Mammary epithelial cell (primary cell): ENCODE measurements around the gene USP6.
"Not testable (repeated sequence)": the region's sequence is repeated elsewhere in the genome, so short reads cannot be mapped to it uniquely, and the experiment has no call there.

Experiments
- CTCF ChIP-seq, 2 donors: IDR thresholded peaks in 1 of 2; conservative IDR thresholded peaks in 1 of 2; 2 replicates each; pipeline ENCODE4 v1.5.1; 2011 to 2012; ENCODE audit warnings: inconsistent platforms in 2 of 2, low read length in 2 of 2, mild to moderate bottlenecking in 2 of 2, control low read depth in 1 of 2, low read depth in 1 of 2; ENCODE audit not compliant: insufficient read depth in 1 of 2; ENCODE audit errors: extremely low read depth in 1 of 2
- EZH2 ChIP-seq: IDR thresholded peaks from 2 replicates; pipeline ENCODE4 v1.6.1; 2012; ENCODE audit warnings: low read length, inconsistent platforms, borderline replicate concordance

- TF ChIP-seq CTCF (conservative IDR thresholded peaks at IDR 0.05 in 1 of 2, IDR thresholded peaks at IDR 0.05 in 1 of 2; ENCODE audit: extremely low read depth in 1 of 2, insufficient read depth in 1 of 2, low read depth in 1 of 2, low read length in 2 of 2); EZH2: not testable (repeated sequence)
Observed at GRCh38 chr17:5160702-5161101, 44.9 kb downstream of the USP6 start.
